Fibroblast of mammary gland (primary cell): ENCODE data around the gene KRT7.

Experiments used
- DNase-seq: peaks from one replicate; pipeline ENCODE4 v3.0.0-alpha.2; 2010; ENCODE audit warnings: low read depth
- H3K4me3 ChIP-seq: 2 replicates; pipeline ENCODE4 v1.5.1; 2011; ENCODE audit warnings: low read depth, mild to moderate bottlenecking, low read length, moderate library complexity; ENCODE audit not compliant: control insufficient read depth
- TF ChIP-seq, protein P1 (sequence below): conservative IDR thresholded peaks from 2 replicates; pipeline ENCODE4 v1.5.1; 2011; ENCODE audit warnings: low read depth, low read length, inconsistent platforms; ENCODE audit not compliant: control insufficient read depth, insufficient read depth

Gene KRT7

DNA sequence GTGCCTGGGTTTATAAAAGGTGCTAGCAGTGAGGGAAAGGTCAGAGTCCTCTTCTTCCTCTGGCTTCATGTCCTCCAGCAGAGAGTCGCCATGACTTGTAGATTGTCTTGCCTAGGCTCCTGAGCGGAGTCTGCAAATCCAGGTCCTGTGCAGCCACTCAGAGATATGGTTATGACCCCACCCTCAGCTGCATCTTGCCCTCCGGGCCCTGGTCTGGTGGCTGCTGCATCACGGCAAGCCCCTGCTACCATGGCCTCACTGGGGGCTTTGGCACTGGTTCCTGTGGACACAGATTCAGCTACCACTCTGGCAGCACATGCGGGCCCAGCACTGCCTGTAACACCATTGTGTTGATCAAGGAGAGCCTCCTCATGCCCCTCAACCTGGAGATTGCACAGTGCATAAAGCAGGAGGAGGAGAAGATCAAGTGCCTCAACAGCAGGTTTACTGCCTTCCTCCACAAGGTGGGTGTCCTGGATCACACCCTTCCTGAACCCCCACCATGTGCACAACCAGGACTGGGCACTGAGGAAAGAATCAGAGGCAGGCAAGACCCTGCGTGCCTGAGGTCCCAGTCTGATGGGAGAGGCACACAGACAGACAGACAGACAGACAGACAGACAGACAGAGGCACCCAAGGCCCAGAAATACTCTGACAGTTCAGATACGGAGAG, 30.9 kb downstream of the KRT7 start:
- TF ChIP-seq, protein P1, sequence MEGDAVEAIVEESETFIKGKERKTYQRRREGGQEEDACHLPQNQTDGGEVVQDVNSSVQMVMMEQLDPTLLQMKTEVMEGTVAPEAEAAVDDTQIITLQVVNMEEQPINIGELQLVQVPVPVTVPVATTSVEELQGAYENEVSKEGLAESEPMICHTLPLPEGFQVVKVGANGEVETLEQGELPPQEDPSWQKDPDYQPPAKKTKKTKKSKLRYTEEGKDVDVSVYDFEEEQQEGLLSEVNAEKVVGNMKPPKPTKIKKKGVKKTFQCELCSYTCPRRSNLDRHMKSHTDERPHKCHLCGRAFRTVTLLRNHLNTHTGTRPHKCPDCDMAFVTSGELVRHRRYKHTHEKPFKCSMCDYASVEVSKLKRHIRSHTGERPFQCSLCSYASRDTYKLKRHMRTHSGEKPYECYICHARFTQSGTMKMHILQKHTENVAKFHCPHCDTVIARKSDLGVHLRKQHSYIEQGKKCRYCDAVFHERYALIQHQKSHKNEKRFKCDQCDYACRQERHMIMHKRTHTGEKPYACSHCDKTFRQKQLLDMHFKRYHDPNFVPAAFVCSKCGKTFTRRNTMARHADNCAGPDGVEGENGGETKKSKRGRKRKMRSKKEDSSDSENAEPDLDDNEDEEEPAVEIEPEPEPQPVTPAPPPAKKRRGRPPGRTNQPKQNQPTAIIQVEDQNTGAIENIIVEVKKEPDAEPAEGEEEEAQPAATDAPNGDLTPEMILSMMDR, result no peak
- H3K4me3 ChIP-seq, result no peak overlapping the region
- DNase-seq, result no peak

DNA sequence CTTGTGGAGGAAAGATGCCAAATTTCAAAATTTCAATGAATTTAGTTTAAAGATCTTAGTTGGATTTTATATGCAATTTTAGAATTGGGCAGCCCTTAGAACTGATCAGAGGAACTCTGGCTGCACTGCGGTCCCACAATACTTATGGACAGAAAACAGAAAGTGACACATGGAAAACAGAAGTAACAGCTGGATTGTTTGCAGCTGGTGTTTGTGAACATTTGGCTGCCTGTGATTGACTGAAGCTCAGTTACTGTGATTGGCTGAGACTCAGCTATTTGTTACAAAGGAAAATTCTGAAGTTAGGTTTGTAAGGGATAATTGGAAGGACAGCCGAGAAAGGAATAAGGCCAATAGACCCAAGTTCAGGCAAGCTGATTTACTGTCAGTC, 31.4 kb downstream of the KRT7 start:
- TF ChIP-seq, protein P1, result no peak
- no peak overlapping the region for H3K4me3 ChIP-seq
- no peak for DNase-seq

DNA sequence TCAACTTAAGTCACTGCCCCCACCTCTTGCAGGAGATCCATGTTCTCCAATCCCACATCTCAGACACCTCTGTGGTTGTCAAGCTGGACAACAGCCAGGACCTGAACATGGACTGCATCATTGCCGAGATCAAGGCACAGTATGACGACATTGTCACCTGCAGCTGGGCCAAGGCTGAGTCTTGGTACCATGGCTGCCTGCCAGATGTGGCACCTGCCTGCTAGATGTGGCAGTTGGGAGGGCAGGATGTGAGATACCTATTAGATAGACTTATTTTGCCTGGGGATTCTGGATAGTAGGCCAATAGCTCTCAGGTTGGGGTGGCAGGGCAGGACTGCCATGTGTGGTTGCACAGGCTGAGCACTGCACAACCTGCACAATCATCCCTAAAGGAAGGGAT, 33.5 kb downstream of the KRT7 start:
- TF ChIP-seq, protein P1, result no peak
- DNase-seq, result no peak
- H3K4me3 ChIP-seq, result no peak overlapping the region

DNA sequence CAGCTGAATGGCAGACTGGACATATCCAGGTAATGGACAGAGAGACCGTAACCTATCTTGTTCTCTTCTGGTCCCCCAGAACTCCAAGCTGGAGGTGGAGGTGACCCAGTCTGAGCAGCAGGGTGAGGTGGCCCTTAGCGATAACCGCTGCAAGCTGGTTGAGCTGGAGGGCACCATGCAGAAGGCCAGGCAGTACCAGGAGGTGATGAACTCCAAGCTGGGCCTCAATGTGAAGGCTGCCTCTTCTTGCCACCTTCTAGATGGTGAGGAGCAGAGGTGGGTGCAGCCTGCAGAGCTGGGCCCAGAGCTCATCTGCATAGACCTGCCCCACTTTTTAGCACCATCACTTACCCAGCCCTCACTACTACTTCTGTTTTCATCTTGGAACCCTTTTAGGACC, 34.2 kb downstream of the KRT7 start:
- TF ChIP-seq, protein P1, result no peak
- DNase-seq, result no peak
- H3K4me3 ChIP-seq, result no peak overlapping the region

DNA sequence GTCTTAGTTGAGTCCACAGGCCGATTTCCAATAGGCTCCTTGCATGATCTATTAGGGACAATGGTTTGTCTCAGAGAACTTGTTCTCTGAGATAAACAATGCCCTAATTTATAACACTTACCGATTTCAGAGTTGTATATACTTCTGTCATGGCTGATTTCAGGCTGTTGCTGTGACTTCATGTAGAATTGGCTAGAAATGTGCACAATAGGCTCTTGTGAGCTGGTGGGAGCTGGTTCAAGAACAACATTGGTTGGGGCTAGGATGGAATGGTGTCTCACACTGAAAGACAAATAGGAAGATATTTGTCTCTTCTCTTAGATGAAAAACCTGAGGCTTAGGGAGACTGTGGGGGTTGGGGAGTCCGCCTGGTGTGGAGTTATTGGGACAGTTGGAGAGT, 34.7 kb downstream of the KRT7 start:
- TF ChIP-seq, protein P1, result no peak
- DNase-seq, result no peak
- no peak overlapping the region for H3K4me3 ChIP-seq

DNA sequence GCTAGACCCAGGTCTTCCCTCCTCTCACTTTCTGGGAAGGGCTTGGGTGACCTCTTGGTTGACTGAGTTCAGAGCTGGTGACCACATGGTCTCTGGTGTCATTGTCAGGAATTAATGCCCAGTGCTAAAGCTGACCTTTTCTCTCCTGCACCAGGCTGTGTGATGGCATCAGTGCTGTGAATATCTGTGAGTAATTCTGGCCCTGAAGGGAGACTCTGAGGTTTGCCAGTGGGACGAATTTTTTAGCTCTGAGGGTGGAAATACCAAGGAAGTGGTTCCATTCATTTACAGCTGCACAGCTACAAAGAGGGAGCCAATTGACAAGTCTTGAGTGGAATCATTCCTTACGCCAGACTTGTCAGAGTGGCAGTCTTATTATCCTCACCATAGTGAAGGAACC, 35.2 kb downstream of the KRT7 start:
- H3K4me3 ChIP-seq, result no peak overlapping the region
- TF ChIP-seq, protein P1, result no peak
- DNase-seq, result no peak
